Hypothalamus (tissue), 51 donors: ENCODE measurements around the gene SP1.
"Not testable (repeated sequence)": the region's sequence is repeated elsewhere in the genome, so short reads cannot be mapped to it uniquely, and the experiment has no call there.

Source experiments
- DNase-seq, 51 donors: peaks; one replicate each; lab custom pipeline; 2025; lab: John Stamatoyannopoulos, UW

Gene SP1

DNA sequence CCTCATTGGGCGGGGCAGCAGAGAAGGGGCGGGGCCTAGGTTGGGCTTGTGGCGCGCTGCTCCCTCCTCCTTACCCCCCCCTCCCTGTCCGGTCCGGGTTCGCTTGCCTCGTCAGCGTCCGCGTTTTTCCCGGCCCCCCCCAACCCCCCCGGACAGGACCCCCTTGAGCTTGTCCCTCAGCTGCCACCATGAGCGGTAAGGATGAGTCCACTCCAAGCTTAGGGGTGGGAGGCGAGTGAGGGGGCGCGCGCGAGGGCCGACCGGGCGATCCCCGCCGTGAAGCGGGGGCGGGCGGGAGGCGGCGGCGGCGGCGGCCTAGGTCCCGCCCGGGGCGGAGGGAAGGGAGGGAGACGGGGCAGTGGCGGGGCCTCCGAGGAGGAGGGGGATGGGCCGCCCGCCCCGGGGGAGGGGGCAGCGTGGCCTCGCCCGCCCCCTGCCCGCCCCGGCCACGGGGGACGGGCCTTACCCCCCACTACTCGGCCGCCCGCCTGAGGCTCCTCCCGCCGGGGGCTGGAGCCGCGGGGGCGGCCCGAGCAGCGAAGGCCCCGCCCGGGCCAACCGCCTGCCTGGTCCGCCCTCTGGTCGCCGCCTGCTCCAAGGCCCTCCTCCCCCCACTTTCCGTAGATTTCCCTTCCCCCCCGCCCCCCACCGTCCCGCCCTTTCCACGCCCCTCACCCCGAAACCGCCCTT lies at the start of gene SP1:
Gene SP1 (plus strand): TSS at position 73 of the 690 bp plus-strand sequence. CDS start 116 bp downstream, at position 189.
- peak in 50 of 51 donors; percentile 37 to 94 (median 80) for DNase-seq

GRCh38 chr12:53330671-53331070 lies 49.3 kb upstream of the SP1 start:
- no peak for DNase-seq

GRCh38 chr12:53332339-53332738 lies 47.6 kb upstream of the SP1 start:
- DNase-seq = not testable (repeated sequence)

GRCh38 chr12:53332744-53333143 lies 47.2 kb upstream of the SP1 start:
- no peak for DNase-seq

DNA sequence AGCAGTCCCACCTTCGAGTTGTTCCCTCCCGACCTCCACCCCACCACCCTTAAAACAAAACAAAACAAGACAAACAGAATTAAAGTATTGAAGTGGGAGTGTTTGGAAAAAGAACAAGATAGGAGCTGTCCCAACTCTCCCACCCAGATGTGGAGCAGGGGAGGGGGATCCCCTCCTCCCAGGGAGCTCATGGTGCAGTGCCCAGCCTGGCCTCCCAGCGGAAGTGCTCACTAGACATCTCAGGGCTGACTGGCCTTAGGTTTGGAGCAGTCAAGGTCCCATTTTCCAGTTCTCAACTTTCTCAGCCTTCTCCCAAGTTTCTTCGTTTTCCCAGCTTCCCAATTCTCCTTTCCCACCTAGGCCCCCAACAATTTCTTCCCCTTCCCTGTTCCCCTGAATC lies 46.7 kb upstream of the SP1 start:
- no peak for DNase-seq

GRCh38 chr12:53333845-53334244 lies 46.1 kb upstream of the SP1 start:
- no peak for DNase-seq

DNA sequence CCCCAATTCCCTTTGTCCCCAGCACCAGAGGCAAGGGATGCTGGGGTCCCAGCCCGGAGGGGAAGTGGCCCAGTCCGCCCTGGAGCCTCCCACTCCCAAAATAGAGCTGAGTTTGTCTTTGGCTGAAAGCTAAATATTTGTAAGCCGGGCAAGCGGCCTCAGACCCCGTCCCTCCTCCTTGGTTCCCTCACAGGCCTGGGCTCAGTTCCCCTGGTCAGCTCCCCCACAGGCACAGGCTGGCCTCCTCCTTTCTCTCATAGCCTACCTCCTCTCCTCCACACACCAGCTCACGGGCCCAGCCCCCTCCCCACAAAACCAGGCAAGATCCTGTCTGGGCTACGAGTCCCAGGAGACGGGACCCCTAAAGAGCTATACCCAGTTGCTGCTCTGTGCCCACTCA lies 45.2 kb upstream of the SP1 start:
- DNase-seq = no peak

GRCh38 chr12:53336181-53336681 lies 43.7 kb upstream of the SP1 start, which contains the start of gene SP7:
TSS of gene SP7 (minus strand) at chr12:53336354. CDS start at chr12:53335646, 708 bp downstream.
- no peak for DNase-seq

GRCh38 chr12:53338017-53338416 lies 42.0 kb upstream of the SP1 start:
- DNase-seq = no peak

GRCh38 chr12:53338916-53339315 lies 41.1 kb upstream of the SP1 start:
- DNase-seq = no peak

DNA sequence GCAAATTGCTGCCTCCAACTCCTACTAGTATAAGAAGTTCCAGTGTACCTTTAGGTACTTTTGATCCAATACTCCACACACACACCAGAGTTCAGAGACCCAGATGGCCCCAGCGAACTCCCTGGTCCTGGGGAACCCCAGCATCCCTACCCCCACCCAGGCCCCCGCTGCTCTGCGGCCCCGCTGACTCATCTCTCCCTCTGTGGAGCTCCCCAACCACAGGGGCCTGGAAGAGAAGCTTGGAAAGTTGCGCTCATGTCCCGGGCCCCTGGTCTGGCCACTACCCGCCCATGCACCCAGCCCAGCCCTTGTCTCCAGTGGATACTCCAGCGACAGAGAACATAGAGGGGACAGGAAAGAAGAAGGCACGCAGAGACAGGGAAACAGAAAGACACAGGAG lies 39.6 kb upstream of the SP1 start:
- no peak for DNase-seq

GRCh38 chr12:53343449-53343848 lies 36.5 kb upstream of the SP1 start:
- no peak for DNase-seq

GRCh38 chr12:53343969-53344368 lies 36.0 kb upstream of the SP1 start:
- no peak for DNase-seq

DNA sequence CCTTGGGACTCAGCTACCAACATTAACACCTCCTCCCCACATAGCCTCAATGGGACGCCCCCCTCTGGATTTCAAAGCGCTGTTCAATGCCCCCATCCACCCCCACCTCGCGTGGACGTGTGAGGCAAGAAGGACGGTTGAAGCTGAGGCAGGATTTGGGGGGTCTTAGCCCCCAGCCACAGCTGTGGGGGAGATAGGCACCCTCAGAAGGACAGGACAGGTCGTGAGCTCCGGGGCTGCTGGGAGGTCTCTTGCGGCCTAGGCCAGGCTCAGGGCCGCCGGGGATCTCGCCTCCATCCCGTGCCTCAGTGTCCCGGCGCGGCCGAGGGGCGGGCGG lies 35.5 kb upstream of the SP1 start:
- DNase-seq = no peak

GRCh38 chr12:53344824-53345485 lies 35.0 kb upstream of the SP1 start:
- DNase-seq = peak in 50 of 51 donors; percentile 21 to 90 (median 68)

DNA sequence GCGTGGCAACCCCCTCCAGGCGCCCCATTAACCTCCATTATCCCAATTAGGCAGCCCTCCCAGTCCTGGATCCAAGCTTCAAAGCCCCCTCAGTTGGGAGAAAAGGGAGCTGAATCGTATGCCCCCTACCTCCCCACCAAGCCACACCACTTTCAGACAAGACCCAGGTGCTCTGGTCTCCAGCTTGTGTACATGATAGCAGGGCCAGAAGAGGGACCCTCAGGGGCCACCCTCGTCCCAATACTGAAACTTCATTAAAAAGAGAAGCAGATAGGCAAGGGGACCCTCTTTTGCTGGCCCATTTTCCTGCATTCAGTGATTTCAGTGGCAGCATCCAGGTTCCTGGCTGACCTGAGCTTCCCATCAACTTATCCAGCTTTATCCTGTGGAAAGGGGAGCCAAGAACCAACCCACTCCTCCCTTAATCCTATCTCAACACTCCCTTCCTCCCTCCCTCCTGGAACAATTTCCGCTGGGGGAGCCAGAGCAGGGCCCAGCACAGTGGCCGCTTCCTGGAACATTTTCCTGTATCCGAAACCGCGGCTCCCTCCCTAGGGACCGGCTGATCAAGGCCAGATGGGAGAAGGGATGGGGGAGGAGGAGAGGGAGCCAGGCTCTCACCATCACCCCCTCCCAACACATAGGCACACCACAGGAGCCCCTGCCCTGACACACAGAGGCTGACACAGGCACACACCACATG lies 34.3 kb upstream of the SP1 start:
- peak in 1 of 51 donors; percentile 29 for DNase-seq

- no peak for DNase-seq
Measured at GRCh38 chr12:53346491-53346890, 33.5 kb upstream of the SP1 start.

GRCh38 chr12:53347905-53348304 lies 32.1 kb upstream of the SP1 start:
- DNase-seq = no peak

DNA sequence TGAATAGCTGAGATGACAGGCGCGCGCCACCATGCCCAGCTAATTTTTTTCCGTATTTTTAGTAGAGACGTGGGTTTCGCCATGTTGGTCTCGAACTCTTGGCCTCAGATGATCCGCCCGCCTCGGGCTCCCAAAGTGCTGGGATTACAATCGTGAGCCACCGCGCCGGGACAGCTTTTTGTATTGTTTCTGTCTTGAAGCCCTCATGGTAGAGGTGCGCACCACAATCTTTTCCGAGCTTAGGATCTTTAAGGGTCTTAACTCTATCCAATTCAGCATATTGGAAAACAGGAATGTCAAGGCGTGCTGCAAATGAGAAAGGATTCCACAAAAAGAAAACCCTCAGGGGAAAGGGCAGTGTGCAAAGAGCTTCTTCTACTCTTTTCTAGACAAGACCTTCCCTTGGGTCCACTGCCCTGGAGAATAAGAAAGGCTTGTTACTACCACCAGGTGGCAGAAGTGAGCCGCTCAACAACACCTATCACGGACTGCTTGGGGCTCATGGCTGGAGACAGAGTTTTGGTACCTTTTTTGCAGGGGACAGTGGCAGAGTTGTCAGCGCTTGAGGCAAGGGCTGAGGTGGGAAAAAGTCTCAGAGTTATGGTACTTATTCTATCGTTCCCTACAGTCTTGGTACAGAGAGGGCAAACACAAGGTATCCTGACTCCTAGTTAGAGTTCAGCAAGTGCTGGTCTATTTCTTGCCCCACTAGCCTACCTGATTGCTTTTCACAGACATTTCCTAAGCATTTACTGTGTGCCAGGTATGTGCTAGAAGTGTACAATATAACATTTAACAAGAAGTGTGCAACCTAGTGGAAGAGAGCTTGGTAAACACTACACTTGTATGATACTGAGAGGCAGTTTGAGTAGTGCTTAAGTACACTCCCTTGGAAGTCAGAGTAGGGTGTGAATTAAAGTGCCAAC lies 27.4 kb upstream of the SP1 start:
- DNase-seq = peak in 48 of 51 donors; percentile 8 to 89 (median 61)

- no peak for DNase-seq
Measured at GRCh38 chr12:53353257-53353655, 26.7 kb upstream of the SP1 start.
